BLaER1 treated with 17β-estradiol and CSF1 and Interleukin-3, amounts not matched to agents 10 nM and 100 nM (cell line): ENCODE data around the gene TPRA1.

Experiments used
- H3K27ac ChIP-seq, 11 experiments: shearing (Covaris generic); formaldehyde crosslinking; 2 replicates each; pipeline ENCODE4 v1.8.1; 2022
- H3K27me3 ChIP-seq, 11 experiments: shearing (Covaris generic); formaldehyde crosslinking; 2 replicates each; pipeline ENCODE4 v1.8.1; 2022
- H3K36me3 ChIP-seq, 11 experiments: shearing (Covaris generic); formaldehyde crosslinking; 2 replicates each; pipeline ENCODE4 v1.8.1; 2022
- H3K4me1 ChIP-seq, 10 experiments: shearing (Covaris generic); formaldehyde crosslinking; 2 replicates each; pipeline ENCODE4 v1.8.1; 2022
- H3K4me2 ChIP-seq, 11 experiments: shearing (Covaris generic); formaldehyde crosslinking; 2 replicates each; pipeline ENCODE4 v1.8.1; 2022
- H3K4me3 ChIP-seq, 10 experiments: shearing (Covaris generic); formaldehyde crosslinking; 2 replicates each; pipeline ENCODE4 v1.8.1; 2022
- H3K9ac ChIP-seq, 11 experiments: shearing (Covaris generic); formaldehyde crosslinking; 2 replicates each; pipeline ENCODE4 v1.8.1; 2022
- H3K9me3 ChIP-seq, 11 experiments: shearing (Covaris generic); formaldehyde crosslinking; replicated peaks in 1 of 11; 2 replicates each; pipeline ENCODE4 v1.8.1; 2022
- H4K20me1 ChIP-seq, 11 experiments: shearing (Covaris generic); formaldehyde crosslinking; 2 replicates each; pipeline ENCODE4 v1.8.1; 2022
- Cebpa-rat ChIP-seq, 11 experiments: shearing (Covaris generic); IDR thresholded peaks; 2 replicates each; pipeline ENCODE4 v1.8.1; 2022

Gene TPRA1

GRCh38 chr3:127590593-127591465 is at the start of gene TPRA1:
TSS of gene TPRA1 (minus strand) at chr3:127590733. CDS start at chr3:127580146, 10,587 bp downstream.
- Histone ChIP-seq H3K4me2 (peak within 1 kb of the TSS; percentile 92 to 100 (median 98)), H3K9ac (peak within 1 kb of the TSS; percentile 87 to 97 (median 93)), H3K36me3 (peaks cover 0 to 23% (median 11%) of the 10 kb centered on the region in 11 experiments; a peak in 12 of 22 replicates), H3K4me3 (peak within 1 kb of the TSS; percentile 79 to 99 (median 92)), H3K27me3 (no peaks in the 10 kb centered on the region), H4K20me1 (peaks cover 37 to 47% (median 44%) of the 10 kb centered on the region in 11 experiments), H3K4me1 (peaks cover 31 to 54% (median 44%) of the 10 kb centered on the region in 10 experiments), H3K9me3 (no peaks in the 10 kb centered on the region), H3K27ac (peak within 1 kb of the TSS; percentile 83 to 96 (median 89))
- TF ChIP-seq Cebpa-rat (IDR thresholded peaks at IDR 0.05), result no peak

- H3K4me2 ChIP-seq, result no peak overlapping the region
- H3K27me3 ChIP-seq, result no peaks in the 10 kb centered on the region
- peaks cover 0 to 9% (median 0%) of the 10 kb centered on the region in 11 experiments; a peak in 3 of 22 replicates for H3K36me3 ChIP-seq
- no peak overlapping the region for H3K27ac ChIP-seq
- no peaks in the 10 kb centered on the region for H3K9me3 ChIP-seq
- H3K4me1 ChIP-seq, result peaks cover 17 to 47% (median 36%) of the 10 kb centered on the region in 10 experiments
- H3K4me3 ChIP-seq, result no peak overlapping the region
- H4K20me1 ChIP-seq, result peaks cover 0 to 10% (median 0%) of the 10 kb centered on the region in 11 experiments; a peak in 3 of 22 replicates
- no peak overlapping the region for H3K9ac ChIP-seq
- TF ChIP-seq Cebpa-rat (IDR thresholded peaks at IDR 0.05), result no peak
These were observed 49.5 kb upstream of the TPRA1 start for GRCh38 chr3:127640042-127640355.

GRCh38 chr3:127639173-127640041 is 48.9 kb upstream of the TPRA1 start:
- H3K4me1 ChIP-seq, result peaks cover 11 to 41% (median 30%) of the 10 kb centered on the region in 10 experiments
- no peak overlapping the region for H3K27ac ChIP-seq
- no peaks in the 10 kb centered on the region for H3K27me3 ChIP-seq

GRCh38 chr3:127637971-127638370 is 47.4 kb upstream of the TPRA1 start:
- Histone ChIP-seq H3K36me3 (peaks cover 0 to 9% (median 0%) of the 10 kb centered on the region in 11 experiments; a peak in 3 of 22 replicates), H3K27ac (no peak overlapping the region), H3K27me3 (no peaks in the 10 kb centered on the region), H4K20me1 (peaks cover 0 to 16% (median 0%) of the 10 kb centered on the region in 11 experiments; a peak in 3 of 22 replicates), H3K9ac (no peak overlapping the region; a peak in 1 of 22 replicates), H3K9me3 (no peaks in the 10 kb centered on the region), H3K4me3 (no peak overlapping the region), H3K4me2 (peak overlapping the region; percentile 4 to 67 (median 62); a peak in 21 of 22 replicates), H3K4me1 (peaks cover 7 to 27% (median 20%) of the 10 kb centered on the region in 10 experiments)
- no peak for TF ChIP-seq Cebpa-rat (IDR thresholded peaks at IDR 0.05)

More at GRCh38 chr3:127639173-127640041, 48.9 kb upstream of the TPRA1 start:
- no peak for TF ChIP-seq Cebpa-rat (IDR thresholded peaks at IDR 0.05)
- no peak overlapping the region for H3K4me3 ChIP-seq
- no peaks in the 10 kb centered on the region for H3K9me3 ChIP-seq
- H3K36me3 ChIP-seq, result peaks cover 0 to 9% (median 0%) of the 10 kb centered on the region in 11 experiments; a peak in 3 of 22 replicates
- no peak overlapping the region for H3K9ac ChIP-seq
- 0 out of 22 replicates have a peak overlapping the region, but pooled peaks of 2 of the 11 experiments have one; percentile 2 for H3K4me2 ChIP-seq
- H4K20me1 ChIP-seq, result peaks cover 0 to 10% (median 0%) of the 10 kb centered on the region in 11 experiments; a peak in 3 of 22 replicates

GRCh38 chr3:127637546-127637945 is 47.0 kb upstream of the TPRA1 start:
- no peaks in the 10 kb centered on the region for H3K27me3 ChIP-seq
- no peaks in the 10 kb centered on the region for H3K9me3 ChIP-seq
- peaks cover 7 to 27% (median 20%) of the 10 kb centered on the region in 10 experiments for H3K4me1 ChIP-seq
- H3K36me3 ChIP-seq, result peaks cover 0 to 9% (median 0%) of the 10 kb centered on the region in 11 experiments; a peak in 3 of 22 replicates
- TF ChIP-seq Cebpa-rat (IDR thresholded peaks at IDR 0.05), result no peak
- H3K27ac ChIP-seq, result peak overlapping the region in 2 of 11 experiments; percentile 12 to 31; a peak in 2 of 22 replicates
- H3K4me2 ChIP-seq, result peak overlapping the region; percentile 4 to 67 (median 62); a peak in 21 of 22 replicates
- H4K20me1 ChIP-seq, result peaks cover 0 to 16% (median 0%) of the 10 kb centered on the region in 11 experiments; a peak in 3 of 22 replicates
- no peak overlapping the region for H3K4me3 ChIP-seq
- H3K9ac ChIP-seq, result no peak overlapping the region

- no peak overlapping the region for H3K4me2 ChIP-seq
- H3K9me3 ChIP-seq, result no peaks in the 10 kb centered on the region
- H3K4me1 ChIP-seq, result peaks cover 13 to 42% (median 32%) of the 10 kb centered on the region in 10 experiments
- peaks cover 7 to 18% (median 13%) of the 10 kb centered on the region in 11 experiments; a peak in 19 of 22 replicates for H3K27me3 ChIP-seq
- no peak overlapping the region for H3K4me3 ChIP-seq
- no peak overlapping the region for H3K27ac ChIP-seq
- H3K36me3 ChIP-seq, result peaks cover 0 to 5% (median 0%) of the 10 kb centered on the region in 11 experiments; a peak in 2 of 22 replicates
- H4K20me1 ChIP-seq, result peaks cover 0 to 22% (median 0%) of the 10 kb centered on the region in 11 experiments; a peak in 4 of 22 replicates
- no peak overlapping the region for H3K9ac ChIP-seq
- no peak for TF ChIP-seq Cebpa-rat (IDR thresholded peaks at IDR 0.05)
These were observed 44.1 kb upstream of the TPRA1 start for GRCh38 chr3:127634653-127635052.

GRCh38 chr3:127632035-127632820 is 41.7 kb upstream of the TPRA1 start:
- TF ChIP-seq Cebpa-rat (IDR thresholded peaks at IDR 0.05), result no peak
- Histone ChIP-seq H3K4me1 (peaks cover 3 to 27% (median 20%) of the 10 kb centered on the region in 10 experiments), H3K27ac (no peak overlapping the region), H3K4me3 (no peak overlapping the region), H3K9me3 (no peaks in the 10 kb centered on the region), H3K9ac (no peak overlapping the region), H4K20me1 (peaks cover 0 to 22% (median 0%) of the 10 kb centered on the region in 11 experiments; a peak in 3 of 22 replicates), H3K36me3 (no peaks in the 10 kb centered on the region), H3K4me2 (no peak overlapping the region), H3K27me3 (peaks cover 26 to 38% (median 36%) of the 10 kb centered on the region in 11 experiments)
